HepG2 (cell line): ENCODE data around the gene SEC11A. TPM values are rescaled to one million over a fixed set of nuclear protein-coding genes. Genes with fewer than 3 reads are reported as not detected.

Experiments used
- CEBPG ChIP-seq: IDR thresholded peaks from 2 replicates; pipeline ENCODE4 v1.6.1; 2016
- FOXC1 ChIP-seq: sonication (generic); formaldehyde crosslinking; IDR thresholded peaks from 2 replicates; pipeline ENCODE4 v1.8.0; 2022; ENCODE audit warnings: mild to moderate bottlenecking, missing genetic modification reagents, borderline replicate concordance
- KDM5A ChIP-seq: fragments of 200-600 bp; sonication (generic); IDR thresholded peaks from 2 replicates; pipeline ENCODE4 v1.7.0; 2018; ENCODE audit warnings: antibody characterized with exemption, mild to moderate bottlenecking, low read length, borderline replicate concordance
- MIER3 ChIP-seq: IDR thresholded peaks from 2 replicates; pipeline ENCODE4 v1.6.1; 2016; ENCODE audit warnings: missing compliant biosample characterization, borderline replicate concordance
- PHF20 ChIP-seq: sonication (generic); formaldehyde crosslinking; IDR thresholded peaks from 2 replicates; pipeline ENCODE4 v1.5.0; 2020; ENCODE audit warnings: mild to moderate bottlenecking, missing genetic modification reagents
- PHF8 ChIP-seq: sonication (generic); formaldehyde crosslinking; IDR thresholded peaks from 2 replicates; pipeline ENCODE4 v1.5.0; 2020; ENCODE audit warnings: missing genetic modification reagents
- ZNF224 ChIP-seq: sonication (generic); formaldehyde crosslinking; IDR thresholded peaks from 2 replicates; pipeline ENCODE4 v1.5.0; 2020; ENCODE audit warnings: mild to moderate bottlenecking, missing genetic modification reagents
- ZNF263 ChIP-seq: sonication (generic); formaldehyde crosslinking; IDR thresholded peaks from 2 replicates; pipeline ENCODE4 v1.4.0; 2020; ENCODE audit warnings: missing genetic modification reagents
- ZNF563 ChIP-seq: sonication (generic); formaldehyde crosslinking; IDR thresholded peaks from 2 replicates; pipeline ENCODE4 v1.8.0; 2022; ENCODE audit warnings: mild to moderate bottlenecking, moderate library complexity, missing genetic modification reagents
- ZNF776 ChIP-seq: sonication (generic); formaldehyde crosslinking; IDR thresholded peaks from 2 replicates; pipeline ENCODE4 v1.4.0; 2020; ENCODE audit warnings: mild to moderate bottlenecking, missing genetic modification reagents
- polyA plus RNA-seq, 8 experiments: library from polyadenylated mRNA; depleted of rRNA in 3 of 8; stranded (reverse) in 7 of 8; unstranded in 1 of 8; fragments of >200 nt; fragmentation: Illumina TruSeq in 4 of 8; extraction: Trizol in 4 of 8; gene quantifications; 2 replicates each; pipeline versions ENCODE4 v1.2.1 to v1.2.3, GENCODE V29; 2011 to 2016; ENCODE audit warnings: low read depth in 4 of 8, missing spikeins in 1 of 8, mixed read lengths in 1 of 8; ENCODE audit not compliant: insufficient read depth in 1 of 8
- total RNA-seq, 5 experiments: library from RNA; depleted of rRNA; stranded (reverse); fragments of >200 nt; fragmentation: Illumina TruSeq; extraction: Trizol; gene quantifications; 2 replicates each; pipeline ENCODE4 v1.2.3, GENCODE V29; 2016; ENCODE audit warnings: low read depth in 1 of 5
- TF ChIP-seq, protein P1 (sequence below): sonication (generic); formaldehyde crosslinking; IDR thresholded peaks from 2 replicates; pipeline ENCODE4 v1.4.0; 2020; ENCODE audit warnings: missing genetic modification reagents, mild to moderate bottlenecking, borderline replicate concordance
- TF ChIP-seq, protein P2 (sequence below): IDR thresholded peaks from 2 replicates; pipeline ENCODE4 v1.6.1; 2016; ENCODE audit warnings: mild to moderate bottlenecking, missing biosample characterization, missing genetic modification reagents
- TF ChIP-seq, protein P3 (sequence below): IDR thresholded peaks from 2 replicates; pipeline ENCODE4 v1.6.1; 2016; ENCODE audit warnings: low read depth
- TF ChIP-seq, protein P4 (sequence below): conservative IDR thresholded peaks from 2 replicates; pipeline ENCODE4 v1.6.1; 2018; ENCODE audit warnings: missing genetic modification reagents
- TF ChIP-seq, protein P5 (sequence below): sonication (generic); formaldehyde crosslinking; IDR thresholded peaks from 2 replicates; pipeline ENCODE4 v1.4.0; 2020; ENCODE audit warnings: mild to moderate bottlenecking, missing genetic modification reagents
- TF ChIP-seq, protein P6 (sequence below): sonication (generic); formaldehyde crosslinking; IDR thresholded peaks from 2 replicates; pipeline ENCODE4 v1.4.0; 2020; ENCODE audit warnings: missing genetic modification reagents

The SEC11A gene
- total and polyA plus RNA-seq, 2 of the 13 experiments (the other 11 are each of a cell fraction or from before 2014, with no cell fraction given), result 141 to 230 TPM

DNA sequence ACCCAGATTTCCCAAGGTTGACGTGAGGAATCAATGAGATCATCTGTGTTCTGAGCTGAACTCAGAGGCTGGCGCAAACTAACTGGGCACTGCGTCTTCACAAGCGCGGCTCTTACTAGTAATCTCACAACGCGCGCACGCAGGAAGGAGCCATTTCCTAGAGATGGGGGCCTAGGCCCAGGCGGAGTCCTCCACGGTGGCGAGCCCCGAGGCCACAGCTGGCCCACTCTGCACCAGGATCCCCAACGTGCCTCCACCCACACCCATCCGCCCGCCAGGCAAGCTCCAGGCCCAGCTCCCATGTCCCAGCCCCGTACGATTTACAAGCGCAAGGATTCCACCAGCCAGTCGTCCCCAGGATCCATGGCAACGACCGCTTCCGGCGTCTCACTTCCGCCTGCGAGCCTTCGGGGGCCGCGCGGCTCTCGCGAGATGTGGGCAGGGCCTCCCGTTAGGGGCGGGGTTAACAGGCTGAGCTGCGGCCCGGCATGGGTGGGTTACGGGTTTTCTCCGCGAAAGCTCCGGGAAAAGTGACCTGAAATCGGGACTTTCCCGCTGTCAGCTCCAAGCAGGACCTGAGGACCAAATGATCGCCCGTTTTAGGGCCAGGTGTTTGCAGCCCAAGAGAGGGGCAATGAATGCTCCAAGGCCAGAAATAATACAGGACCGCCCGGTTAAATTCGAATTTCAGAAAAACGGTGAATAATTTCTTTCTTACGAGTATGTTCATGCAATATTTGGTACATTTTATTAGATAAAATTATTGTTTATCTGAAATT lies 61.8 kb downstream of the SEC11A start, which contains the start of gene WDR73 (continued):
- peak; percentile 47; the same call in 1 of the 2 replicates for TF ChIP-seq ZNF263 (CRISPR knock-in tag)
- TF ChIP-seq ZNF776 (CRISPR knock-in tag), result peak; percentile 81; the same call in 1 of the 2 replicates
- TF ChIP-seq, protein P1, sequence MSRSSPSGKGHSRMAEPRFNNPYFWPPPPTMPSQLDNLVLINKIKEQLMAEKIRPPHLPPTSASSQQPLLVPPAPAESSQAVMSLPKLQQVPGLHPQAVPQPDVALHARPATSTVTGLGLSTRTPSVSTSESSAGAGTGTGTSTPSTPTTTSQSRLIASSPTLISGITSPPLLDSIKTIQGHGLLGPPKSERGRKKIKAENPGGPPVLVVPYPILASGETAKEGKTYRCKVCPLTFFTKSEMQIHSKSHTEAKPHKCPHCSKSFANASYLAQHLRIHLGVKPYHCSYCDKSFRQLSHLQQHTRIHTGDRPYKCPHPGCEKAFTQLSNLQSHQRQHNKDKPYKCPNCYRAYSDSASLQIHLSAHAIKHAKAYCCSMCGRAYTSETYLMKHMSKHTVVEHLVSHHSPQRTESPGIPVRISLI (CRISPR knock-in tag), result no peak
- peak; percentile 92 for TF ChIP-seq KDM5A
- 0 out of 2 replicates have a peak, but pooled peaks have one; percentile 43 for TF ChIP-seq MIER3 (CRISPR knock-in tag)
- peak; percentile 74 for TF ChIP-seq PHF20 (CRISPR knock-in tag)
- TF ChIP-seq PHF8 (CRISPR knock-in tag), result peak; percentile 86
- TF ChIP-seq, protein P2, sequence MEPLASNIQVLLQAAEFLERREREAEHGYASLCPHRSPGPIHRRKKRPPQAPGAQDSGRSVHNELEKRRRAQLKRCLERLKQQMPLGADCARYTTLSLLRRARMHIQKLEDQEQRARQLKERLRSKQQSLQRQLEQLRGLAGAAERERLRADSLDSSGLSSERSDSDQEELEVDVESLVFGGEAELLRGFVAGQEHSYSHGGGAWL, result 0 out of 2 replicates have a peak, but pooled peaks have one; percentile 23
- 0 out of 2 replicates have a peak, but pooled peaks have one; percentile 61 for TF ChIP-seq ZNF224 (CRISPR knock-in tag)
- TF ChIP-seq FOXC1 (CRISPR knock-in tag), result no peak; the same call in 1 of the 2 replicates
- TF ChIP-seq CEBPG (CRISPR knock-in tag), result peak; percentile 25; the same call in 1 of the 2 replicates
- TF ChIP-seq, protein P3, sequence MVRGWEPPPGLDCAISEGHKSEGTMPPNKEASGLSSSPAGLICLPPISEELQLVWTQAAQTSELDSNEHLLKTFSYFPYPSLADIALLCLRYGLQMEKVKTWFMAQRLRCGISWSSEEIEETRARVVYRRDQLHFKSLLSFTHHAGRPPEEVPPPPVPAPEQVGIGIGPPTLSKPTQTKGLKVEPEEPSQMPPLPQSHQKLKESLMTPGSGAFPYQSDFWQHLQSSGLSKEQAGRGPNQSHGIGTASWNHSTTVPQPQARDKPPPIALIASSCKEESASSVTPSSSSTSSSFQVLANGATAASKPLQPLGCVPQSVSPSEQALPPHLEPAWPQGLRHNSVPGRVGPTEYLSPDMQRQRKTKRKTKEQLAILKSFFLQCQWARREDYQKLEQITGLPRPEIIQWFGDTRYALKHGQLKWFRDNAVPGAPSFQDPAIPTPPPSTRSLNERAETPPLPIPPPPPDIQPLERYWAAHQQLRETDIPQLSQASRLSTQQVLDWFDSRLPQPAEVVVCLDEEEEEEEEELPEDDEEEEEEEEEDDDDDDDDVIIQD (CRISPR knock-in tag), result peak; percentile 71
- TF ChIP-seq ZNF563 (CRISPR knock-in tag), result 0 out of 2 replicates have a peak, but pooled peaks have one; percentile 43
- TF ChIP-seq, protein P4, sequence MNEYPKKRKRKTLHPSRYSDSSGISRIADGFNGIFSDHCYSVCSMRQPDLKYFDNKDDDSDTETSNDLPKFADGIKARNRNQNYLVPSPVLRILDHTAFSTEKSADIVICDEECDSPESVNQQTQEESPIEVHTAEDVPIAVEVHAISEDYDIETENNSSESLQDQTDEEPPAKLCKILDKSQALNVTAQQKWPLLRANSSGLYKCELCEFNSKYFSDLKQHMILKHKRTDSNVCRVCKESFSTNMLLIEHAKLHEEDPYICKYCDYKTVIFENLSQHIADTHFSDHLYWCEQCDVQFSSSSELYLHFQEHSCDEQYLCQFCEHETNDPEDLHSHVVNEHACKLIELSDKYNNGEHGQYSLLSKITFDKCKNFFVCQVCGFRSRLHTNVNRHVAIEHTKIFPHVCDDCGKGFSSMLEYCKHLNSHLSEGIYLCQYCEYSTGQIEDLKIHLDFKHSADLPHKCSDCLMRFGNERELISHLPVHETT (CRISPR knock-in tag), result peak; percentile 90
- TF ChIP-seq, protein P5, sequence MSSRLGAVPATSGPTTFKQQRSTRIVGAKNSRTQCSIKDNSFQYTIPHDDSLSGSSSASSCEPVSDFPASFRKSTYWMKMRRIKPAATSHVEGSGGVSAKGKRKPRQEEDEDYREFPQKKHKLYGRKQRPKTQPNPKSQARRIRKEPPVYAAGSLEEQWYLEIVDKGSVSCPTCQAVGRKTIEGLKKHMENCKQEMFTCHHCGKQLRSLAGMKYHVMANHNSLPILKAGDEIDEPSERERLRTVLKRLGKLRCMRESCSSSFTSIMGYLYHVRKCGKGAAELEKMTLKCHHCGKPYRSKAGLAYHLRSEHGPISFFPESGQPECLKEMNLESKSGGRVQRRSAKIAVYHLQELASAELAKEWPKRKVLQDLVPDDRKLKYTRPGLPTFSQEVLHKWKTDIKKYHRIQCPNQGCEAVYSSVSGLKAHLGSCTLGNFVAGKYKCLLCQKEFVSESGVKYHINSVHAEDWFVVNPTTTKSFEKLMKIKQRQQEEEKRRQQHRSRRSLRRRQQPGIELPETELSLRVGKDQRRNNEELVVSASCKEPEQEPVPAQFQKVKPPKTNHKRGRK (CRISPR knock-in tag), result no peak
- TF ChIP-seq, protein P6, sequence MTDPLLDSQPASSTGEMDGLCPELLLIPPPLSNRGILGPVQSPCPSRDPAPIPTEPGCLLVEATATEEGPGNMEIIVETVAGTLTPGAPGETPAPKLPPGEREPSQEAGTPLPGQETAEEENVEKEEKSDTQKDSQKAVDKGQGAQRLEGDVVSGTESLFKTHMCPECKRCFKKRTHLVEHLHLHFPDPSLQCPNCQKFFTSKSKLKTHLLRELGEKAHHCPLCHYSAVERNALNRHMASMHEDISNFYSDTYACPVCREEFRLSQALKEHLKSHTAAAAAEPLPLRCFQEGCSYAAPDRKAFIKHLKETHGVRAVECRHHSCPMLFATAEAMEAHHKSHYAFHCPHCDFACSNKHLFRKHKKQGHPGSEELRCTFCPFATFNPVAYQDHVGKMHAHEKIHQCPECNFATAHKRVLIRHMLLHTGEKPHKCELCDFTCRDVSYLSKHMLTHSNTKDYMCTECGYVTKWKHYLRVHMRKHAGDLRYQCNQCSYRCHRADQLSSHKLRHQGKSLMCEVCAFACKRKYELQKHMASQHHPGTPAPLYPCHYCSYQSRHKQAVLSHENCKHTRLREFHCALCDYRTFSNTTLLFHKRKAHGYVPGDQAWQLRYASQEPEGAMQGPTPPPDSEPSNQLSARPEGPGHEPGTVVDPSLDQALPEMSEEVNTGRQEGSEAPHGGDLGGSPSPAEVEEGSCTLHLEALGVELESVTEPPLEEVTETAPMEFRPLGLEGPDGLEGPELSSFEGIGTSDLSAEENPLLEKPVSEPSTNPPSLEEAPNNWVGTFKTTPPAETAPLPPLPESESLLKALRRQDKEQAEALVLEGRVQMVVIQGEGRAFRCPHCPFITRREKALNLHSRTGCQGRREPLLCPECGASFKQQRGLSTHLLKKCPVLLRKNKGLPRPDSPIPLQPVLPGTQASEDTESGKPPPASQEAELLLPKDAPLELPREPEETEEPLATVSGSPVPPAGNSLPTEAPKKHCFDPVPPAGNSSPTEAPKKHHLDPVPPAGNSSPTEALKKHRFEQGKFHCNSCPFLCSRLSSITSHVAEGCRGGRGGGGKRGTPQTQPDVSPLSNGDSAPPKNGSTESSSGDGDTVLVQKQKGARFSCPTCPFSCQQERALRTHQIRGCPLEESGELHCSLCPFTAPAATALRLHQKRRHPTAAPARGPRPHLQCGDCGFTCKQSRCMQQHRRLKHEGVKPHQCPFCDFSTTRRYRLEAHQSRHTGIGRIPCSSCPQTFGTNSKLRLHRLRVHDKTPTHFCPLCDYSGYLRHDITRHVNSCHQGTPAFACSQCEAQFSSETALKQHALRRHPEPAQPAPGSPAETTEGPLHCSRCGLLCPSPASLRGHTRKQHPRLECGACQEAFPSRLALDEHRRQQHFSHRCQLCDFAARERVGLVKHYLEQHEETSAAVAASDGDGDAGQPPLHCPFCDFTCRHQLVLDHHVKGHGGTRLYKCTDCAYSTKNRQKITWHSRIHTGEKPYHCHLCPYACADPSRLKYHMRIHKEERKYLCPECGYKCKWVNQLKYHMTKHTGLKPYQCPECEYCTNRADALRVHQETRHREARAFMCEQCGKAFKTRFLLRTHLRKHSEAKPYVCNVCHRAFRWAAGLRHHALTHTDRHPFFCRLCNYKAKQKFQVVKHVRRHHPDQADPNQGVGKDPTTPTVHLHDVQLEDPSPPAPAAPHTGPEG, result peak; percentile 78
